H9 (cell line): ENCODE measurements around the gene CNKSR1. TPM values are rescaled to one million over a fixed set of nuclear protein-coding genes. Genes with fewer than 3 reads are reported as not detected.

Experiments used
- DNase-seq: peaks from one replicate; pipeline ENCODE4 v3.0.0-alpha.2; 2017
- H2AFZ ChIP-seq: one replicate; pipeline ENCODE4 v1.6.1; 2013; ENCODE audit warnings: mild to moderate bottlenecking, low read length, control low read depth, moderate library complexity
- H2AK5ac ChIP-seq: 2 replicates; pipeline ENCODE4 v1.6.1; 2013; ENCODE audit warnings: low read length, control low read depth, mixed read lengths; ENCODE audit not compliant: insufficient read length
- H2BK120ac ChIP-seq: one replicate; pipeline ENCODE4 v1.6.1; 2013; ENCODE audit warnings: low read depth, mild to moderate bottlenecking, low read length, control low read depth, inconsistent platforms; ENCODE audit not compliant: poor library complexity, severe bottlenecking
- H2BK12ac ChIP-seq: 2 replicates; pipeline ENCODE4 v1.6.1; 2013; ENCODE audit warnings: low read length, control low read depth, mixed read lengths, low read depth; ENCODE audit not compliant: insufficient read length
- H2BK15ac ChIP-seq: 2 replicates; pipeline ENCODE4 v1.6.1; 2013; ENCODE audit warnings: low read depth, low read length, control low read depth
- H2BK20ac ChIP-seq: one replicate; pipeline ENCODE4 v1.6.1; 2013; ENCODE audit warnings: low read depth, mild to moderate bottlenecking, low read length, control low read depth, inconsistent platforms; ENCODE audit not compliant: poor library complexity, severe bottlenecking
- H2BK5ac ChIP-seq: 2 replicates; pipeline ENCODE4 v1.6.1; 2013; ENCODE audit warnings: low read length, control low read depth, mixed read lengths; ENCODE audit not compliant: insufficient read length
- H3K14ac ChIP-seq: 2 replicates; pipeline ENCODE4 v1.6.1; 2013; ENCODE audit warnings: low read length, control low read depth; ENCODE audit not compliant: insufficient read depth
- H3K18ac ChIP-seq: 2 replicates; pipeline ENCODE4 v1.6.1; 2013; ENCODE audit warnings: low read depth, mild to moderate bottlenecking, mixed read lengths, low read length, control low read depth; ENCODE audit not compliant: insufficient read length
- H3K23ac ChIP-seq: 2 replicates; pipeline ENCODE4 v1.6.1; 2013; ENCODE audit warnings: low read length, control low read depth, mixed read lengths, low read depth; ENCODE audit not compliant: insufficient read length
- H3K23me2 ChIP-seq: 2 replicates; pipeline ENCODE4 v1.6.1; 2013; ENCODE audit warnings: low read depth, mild to moderate bottlenecking, mixed read lengths, low read length, control low read depth; ENCODE audit not compliant: insufficient read length, poor library complexity, severe bottlenecking
- H3K27ac ChIP-seq: 2 replicates; pipeline ENCODE4 v1.5.1; 2013; ENCODE audit warnings: low read length, control low read depth, mixed read lengths, low read depth; ENCODE audit not compliant: insufficient read length
- H3K27me3 ChIP-seq: 2 replicates; pipeline ENCODE4 v1.6.1; 2013; ENCODE audit warnings: low read length, control low read depth, inconsistent platforms; ENCODE audit not compliant: insufficient read depth
- H3K4ac ChIP-seq: 2 replicates; pipeline ENCODE4 v1.6.1; 2013; ENCODE audit warnings: low read depth, mild to moderate bottlenecking, control low read depth, inconsistent platforms, low read length, moderate library complexity
- H3K4me1 ChIP-seq: 2 replicates; pipeline ENCODE4 v1.6.1; 2013; ENCODE audit warnings: low read length, control low read depth, inconsistent platforms; ENCODE audit not compliant: insufficient read depth
- H3K4me2 ChIP-seq: 2 replicates; pipeline ENCODE4 v1.6.1; 2013; ENCODE audit warnings: low read length, control low read depth, mixed read lengths; ENCODE audit not compliant: insufficient read length, insufficient read depth
- H3K56ac ChIP-seq: 2 replicates; pipeline ENCODE4 v1.6.1; 2013; ENCODE audit warnings: low read depth, mild to moderate bottlenecking, mixed read lengths, low read length, control low read depth; ENCODE audit not compliant: insufficient read length
- H3K79me1 ChIP-seq: 2 replicates; pipeline ENCODE4 v1.6.1; 2013; ENCODE audit warnings: low read depth, mild to moderate bottlenecking, moderate library complexity, low read length, control low read depth, inconsistent platforms; ENCODE audit not compliant: insufficient read depth, poor library complexity, severe bottlenecking
- H3K79me2 ChIP-seq: 2 replicates; pipeline ENCODE4 v1.6.1; 2013; ENCODE audit warnings: low read length, control low read depth, inconsistent platforms; ENCODE audit not compliant: insufficient read depth
- H3K9ac ChIP-seq: 2 replicates; pipeline ENCODE4 v1.6.1; 2013; ENCODE audit warnings: low read length, control low read depth, mixed read lengths; ENCODE audit not compliant: insufficient read length; ENCODE audit errors: extremely low read depth
- H3K9me3 ChIP-seq: one replicate; pipeline ENCODE4 v1.6.1; 2013; ENCODE audit warnings: low read depth, low read length, inconsistent platforms; ENCODE audit not compliant: control insufficient read depth
- H3T11ph ChIP-seq: one replicate; pipeline ENCODE4 v1.6.1; 2013; ENCODE audit warnings: mild to moderate bottlenecking, low read length, control low read depth, inconsistent platforms
- H4K20me1 ChIP-seq: one replicate; pipeline ENCODE4 v1.6.1; 2013; ENCODE audit not compliant: control insufficient read depth, insufficient read length, insufficient read depth
- H4K5ac ChIP-seq: 2 replicates; pipeline ENCODE4 v1.6.1; 2013; ENCODE audit warnings: low read depth, mild to moderate bottlenecking, mixed read lengths, low read length, control low read depth; ENCODE audit not compliant: insufficient read length
- H4K8ac ChIP-seq: replicated peaks from 2 replicates; pipeline ENCODE4 v1.6.1; 2013; ENCODE audit warnings: low read length, control low read depth, mixed read lengths, low read depth; ENCODE audit not compliant: insufficient read length
- H4K91ac ChIP-seq: 2 replicates; pipeline ENCODE4 v1.6.1; 2013; ENCODE audit warnings: low read depth, mild to moderate bottlenecking, moderate library complexity, mixed read lengths, low read length, control low read depth; ENCODE audit not compliant: insufficient read length
- H3K27ac Mint-ChIP-seq, 3 experiments: 2 replicates in 2 of 3; 3 replicates in 1 of 3; pipeline ENCODE4 v1.8.0; 2020 to 2021; ENCODE audit warnings: mixed read lengths in 3 of 3, mild to moderate bottlenecking in 1 of 3, moderate library complexity in 1 of 3
- H3K27me3 Mint-ChIP-seq: 2 replicates; pipeline ENCODE4 v1.8.0; 2021; ENCODE audit warnings: low read depth, mild to moderate bottlenecking, moderate library complexity, mixed read lengths
- H3K36me3 Mint-ChIP-seq, 3 experiments: 2 replicates in 2 of 3; 3 replicates in 1 of 3; pipeline ENCODE4 v1.8.0; 2020 to 2021; ENCODE audit warnings: low read depth in 3 of 3, mixed read lengths in 3 of 3; ENCODE audit not compliant: insufficient read depth in 1 of 3
- H3K4me1 Mint-ChIP-seq, 2 experiments: 2 replicates each; pipeline ENCODE4 v1.8.0; 2020; ENCODE audit warnings: mixed read lengths in 2 of 2
- H3K4me3 Mint-ChIP-seq, 2 experiments: 2 replicates in 1 of 2; 3 replicates in 1 of 2; pipeline ENCODE4 v1.8.0; 2020 to 2021; ENCODE audit warnings: mild to moderate bottlenecking in 2 of 2, mixed read lengths in 2 of 2, moderate library complexity in 1 of 2
- H3K9me3 Mint-ChIP-seq, 2 experiments: 2 replicates in 1 of 2; 3 replicates in 1 of 2; pipeline ENCODE4 v1.8.0; 2020; ENCODE audit warnings: mild to moderate bottlenecking in 2 of 2, mixed read lengths in 2 of 2, moderate library complexity in 1 of 2
- CTCF ChIP-seq: fragments of 200-600 bp; sonication (generic); conservative IDR thresholded peaks from 3 replicates; pipeline ENCODE4 v1.8.0; 2021; ENCODE audit warnings: antibody characterized with exemption, mild to moderate bottlenecking
- WGBS: extraction: QIAGEN DNeasy Blood & Tissue Kit; methylation state at CpG from one replicate; pipeline ENCODE4 v1.1.7; 2013; ENCODE audit warnings: missing lambda C conversion rate, low lambda C conversion rate, mixed read lengths; ENCODE audit not compliant: insufficient read length; ENCODE audit errors: extremely low coverage; 5-methylcytosine and 5-hydroxymethylcytosine counted together
- total RNA-seq: library from RNA; stranded (reverse); gene quantifications from 2 replicates; pipeline ENCODE4 v1.2.1, GENCODE V29; 2021

The CNKSR1 gene
- total RNA-seq, 1 experiment from 2014 or later, result 26.3 TPM

- no peak overlapping the region for H3K56ac ChIP-seq
- H3K23ac ChIP-seq, result no peak overlapping the region
- no peaks in the 10 kb centered on the region for H3K79me1 ChIP-seq
- no peak overlapping the region for H3K18ac ChIP-seq
- peaks cover 2% of the 10 kb centered on the region for H3K27me3 Mint-ChIP-seq
- H2BK20ac ChIP-seq, result no peak overlapping the region
- H3K27ac ChIP-seq, result no peak overlapping the region
- no peak overlapping the region for H3K4me2 ChIP-seq
- no CpG with 5 or more reads among the region's 3 CpGs for WGBS
- H2BK15ac ChIP-seq, result no peak overlapping the region
- H3K36me3 Mint-ChIP-seq, result peaks cover 5 to 16% (median 6%) of the 10 kb centered on the region in 3 experiments; a peak in 5 of 7 replicates
- no peak overlapping the region for H3K27ac Mint-ChIP-seq
- H3K4ac ChIP-seq, result no peak overlapping the region
- no peak overlapping the region for H4K8ac ChIP-seq
- no peak overlapping the region for H2BK5ac ChIP-seq
- H3K23me2 ChIP-seq, result no peaks in the 10 kb centered on the region
- no peaks in the 10 kb centered on the region for H3K79me2 ChIP-seq
- H3K27me3 ChIP-seq, result no peaks in the 10 kb centered on the region
- no peak overlapping the region for H2AK5ac ChIP-seq
- no peak overlapping the region for H2BK120ac ChIP-seq
- no peak overlapping the region for H4K91ac ChIP-seq
- no peak overlapping the region; a peak in 1 of 5 replicates for H3K4me3 Mint-ChIP-seq
- TF ChIP-seq CTCF, result no peak
- DNase-seq, result no peak
- H4K5ac ChIP-seq, result no peak overlapping the region
- H3K9me3 Mint-ChIP-seq, result no peaks in the 10 kb centered on the region
- H3K4me1 Mint-ChIP-seq, result peaks cover 13 to 19% of the 10 kb centered on the region in 2 experiments
- no peak overlapping the region for H2AFZ ChIP-seq
- no peaks in the 10 kb centered on the region for H3K4me1 ChIP-seq
- no peak overlapping the region for H3T11ph ChIP-seq
- no peaks in the 10 kb centered on the region for H4K20me1 ChIP-seq
- no peak overlapping the region for H2BK12ac ChIP-seq
- no peaks in the 10 kb centered on the region for H3K9me3 ChIP-seq
- H3K9ac ChIP-seq, result no peak overlapping the region
- H3K14ac ChIP-seq, result no peak overlapping the region
Measured at GRCh38 chr1:26191739-26192138, 14.4 kb downstream of the CNKSR1 start.
